G401.6 (cell line): ENCODE measurements around the gene UGT1A7.

Source experiments
- FAIRE-seq: peaks from 2 replicates; lab custom pipeline; 2012; peaks lifted over from hg19 to GRCh38; lab: Jason Lieb, UNC

The UGT1A7 gene

GRCh38 chr2:233761040-233761769 is 79.5 kb downstream of the UGT1A7 start:
- no peak for FAIRE-seq

GRCh38 chr2:233764264-233764663 is 82.6 kb downstream of the UGT1A7 start:
- no peak for FAIRE-seq

- FAIRE-seq, result no peak
Observed at GRCh38 chr2:233764761-233765160, 83.1 kb downstream of the UGT1A7 start.

GRCh38 chr2:233766416-233766815 is 84.7 kb downstream of the UGT1A7 start:
- FAIRE-seq, result no peak

- no peak for FAIRE-seq
Observed at GRCh38 chr2:233768076-233768475, 86.4 kb downstream of the UGT1A7 start.

GRCh38 chr2:233769260-233769659 is 87.6 kb downstream of the UGT1A7 start:
- FAIRE-seq, result no peak

- no peak for FAIRE-seq
Observed at GRCh38 chr2:233772153-233772552, 90.5 kb downstream of the UGT1A7 start.

GRCh38 chr2:233772583-233772982 is 90.9 kb downstream of the UGT1A7 start:
- no peak for FAIRE-seq

- FAIRE-seq, result no peak
Observed at GRCh38 chr2:233773854-233774253, 92.2 kb downstream of the UGT1A7 start.

- FAIRE-seq, result no peak
Observed at GRCh38 chr2:233775414-233775813, 93.7 kb downstream of the UGT1A7 start.

- FAIRE-seq, result no peak
Observed at GRCh38 chr2:233778030-233778429, 96.3 kb downstream of the UGT1A7 start, which contains the start of gene MROH2A. Gene MROH2A (plus strand): TSS chr2:233778330. CDS start chr2:233779359, 1,029 bp downstream.

GRCh38 chr2:233779722-233780121 is 98.0 kb downstream of the UGT1A7 start:
- FAIRE-seq, result no peak

- FAIRE-seq, result no peak
Observed at GRCh38 chr2:233780771-233781170, 99.1 kb downstream of the UGT1A7 start.

GRCh38 chr2:233789554-233789953 is 107.9 kb downstream of the UGT1A7 start:
- no peak for FAIRE-seq

GRCh38 chr2:233791151-233791882 is 109.6 kb downstream of the UGT1A7 start:
- FAIRE-seq, result no peak

- no peak for FAIRE-seq
Observed at GRCh38 chr2:233791883-233792329, 110.2 kb downstream of the UGT1A7 start.

- FAIRE-seq, result no peak
Observed at GRCh38 chr2:233792720-233793119, 111.0 kb downstream of the UGT1A7 start.

- no peak for FAIRE-seq
Observed at GRCh38 chr2:233793465-233794127, 111.9 kb downstream of the UGT1A7 start.

GRCh38 chr2:233794128-233794658 is 112.5 kb downstream of the UGT1A7 start:
- no peak for FAIRE-seq

- FAIRE-seq, result no peak
Observed at GRCh38 chr2:233795735-233796171, 114.1 kb downstream of the UGT1A7 start.

GRCh38 chr2:233796254-233796653 is 114.6 kb downstream of the UGT1A7 start:
- FAIRE-seq, result no peak

- no peak for FAIRE-seq
Observed at GRCh38 chr2:233798335-233799086, 116.8 kb downstream of the UGT1A7 start.
